HCT116 (cell line): ENCODE results near the gene SIGLECL1. TPM values are rescaled to one million over a fixed set of nuclear protein-coding genes. Genes with fewer than 3 reads are reported as not detected.

Experiments
- ATAC-seq: fragments of 200-7000 bp; cut with Tn5 transposase; 2 replicates; pipeline ENCODE4 v1.9.1; 2020; ENCODE audit warnings: mild to moderate bottlenecking, moderate library complexity
- BruUV-seq: library from RNA; stranded (reverse); fragments of 400-500 nt; replicated peaks from 2 replicates; lab custom pipeline; 2021; lab: Mats Ljungman, UMichigan
- CTCF ChIA-PET: fragments of 300-600 bp; sonication (Branson Sonifier 250); formaldehyde crosslinking; loops from one replicate; lab custom pipeline; 2021; ENCODE audit warnings: antibody characterized with exemption; lab: Charles Lee
- POLR2A ChIA-PET: fragments of 300-600, 350-600 bp; sonication (Branson Sonifier 250); formaldehyde crosslinking; loops from one replicate; lab custom pipeline; 2021; ENCODE audit warnings: antibody characterized with exemption; lab: Charles Lee
- RAD21 ChIA-PET, 2 experiments: fragments of 300-600 bp; sonication (Branson Sonifier 250); formaldehyde crosslinking; loops; one replicate each; lab custom pipeline; 2023; ENCODE audit warnings: low total read pairs in 2 of 2; ENCODE audit not compliant: uncharacterized antibody in 2 of 2, unreplicated experiment in 2 of 2, low non-redundant PET in 1 of 2; lab: Charles Lee
- DNase-seq: peaks from one replicate; pipeline ENCODE4 v3.0.0-alpha.2; 2010; ENCODE audit warnings: low read depth, low spot score
- H2AFZ ChIP-seq: fragments of 200-600 bp; shearing (Covaris generic), sonication (generic); 2 replicates; pipeline ENCODE4 v1.6.1; 2017; ENCODE audit warnings: low read depth, mixed run types, mixed read lengths, antibody characterized with exemption, low read length; ENCODE audit not compliant: poor library complexity, severe bottlenecking
- H3K27ac ChIP-seq: 2 replicates; pipeline ENCODE4 v1.5.1; 2012; ENCODE audit warnings: low read depth, low read length
- H3K27me3 ChIP-seq: fragments of 200-600 bp; sonication (generic); 2 replicates; pipeline ENCODE4 v1.6.1; 2016; ENCODE audit warnings: mixed run types, low read length, mixed read lengths; ENCODE audit not compliant: insufficient read depth
- H3K36me3 ChIP-seq, 2 experiments: fragments of 200-500 bp in 1 of 2; fragments of 200-600 bp in 1 of 2; sonication (Bioruptor generic) in 1 of 2; sonication (generic) in 1 of 2; 2 replicates each; pipeline versions ENCODE4 v1.5.1 to v1.6.1; 2014 to 2016; ENCODE audit warnings: low read length in 2 of 2, inconsistent platforms in 1 of 2, mixed read lengths in 1 of 2, mixed run types in 1 of 2; ENCODE audit not compliant: insufficient read depth in 2 of 2, control insufficient read depth in 1 of 2
- H3K4me1 ChIP-seq, 2 experiments: fragments of 200-600 bp in 1 of 2; sonication (generic) in 1 of 2; 2 replicates each; pipeline versions ENCODE4 v1.5.1 to v1.6.1; 2012 to 2017; ENCODE audit warnings: low read length in 2 of 2, inconsistent platforms in 1 of 2, mild to moderate bottlenecking in 1 of 2, mixed read lengths in 1 of 2, mixed run types in 1 of 2, moderate library complexity in 1 of 2; ENCODE audit not compliant: insufficient read depth in 2 of 2, control insufficient read depth in 1 of 2
- H3K4me2 ChIP-seq: fragments of 200-600 bp; sonication (generic); 2 replicates; pipeline ENCODE4 v1.6.1; 2017; ENCODE audit warnings: mixed run types, low read length, mixed read lengths
- H3K4me3 ChIP-seq, 2 experiments: fragments of 200-600 bp in 1 of 2; sonication (generic) in 1 of 2; replicated peaks in 1 of 2; 2 replicates each; pipeline ENCODE4 v1.5.1; 2011 to 2016; ENCODE audit warnings: low read length in 2 of 2, control low read depth in 1 of 2, low read depth in 1 of 2, mild to moderate bottlenecking in 1 of 2, mixed read lengths in 1 of 2, mixed run types in 1 of 2
- H3K79me2 ChIP-seq: fragments of 200-600 bp; sonication (generic); 2 replicates; pipeline ENCODE4 v1.6.1; 2017; ENCODE audit warnings: mild to moderate bottlenecking, mixed run types, low read length, moderate library complexity, mixed read lengths; ENCODE audit not compliant: insufficient read depth
- H3K9ac ChIP-seq: fragments of 200-600 bp; sonication (generic); 2 replicates; pipeline ENCODE4 v1.6.1; 2016; ENCODE audit warnings: low read length, mixed read lengths
- H3K9me2 ChIP-seq: fragments of 200-600 bp; sonication (generic), shearing (Covaris generic); 2 replicates; pipeline ENCODE4 v1.6.1; 2017; ENCODE audit warnings: mixed run types, mild to moderate bottlenecking, moderate library complexity; ENCODE audit not compliant: insufficient read depth
- H3K9me3 ChIP-seq, 2 experiments: fragments of 200-500 bp in 1 of 2; fragments of 200-600 bp in 1 of 2; sonication (Bioruptor generic) in 1 of 2; sonication (generic) in 1 of 2; 2 replicates each; pipeline ENCODE4 v1.6.1; 2014 to 2017; ENCODE audit warnings: low read length in 2 of 2, mixed read lengths in 2 of 2, inconsistent platforms in 1 of 2, low read depth in 1 of 2, mild to moderate bottlenecking in 1 of 2, mixed run types in 1 of 2, moderate library complexity in 1 of 2; ENCODE audit not compliant: control insufficient read depth in 1 of 2, insufficient read depth in 1 of 2
- H4K20me1 ChIP-seq: fragments of 200-600 bp; sonication (generic), shearing (Covaris generic); 2 replicates; pipeline ENCODE4 v1.6.1; 2017; ENCODE audit warnings: mixed run types, mild to moderate bottlenecking, moderate library complexity; ENCODE audit not compliant: insufficient read depth
- CBX3 ChIP-seq: IDR thresholded peaks from 2 replicates; pipeline ENCODE4 v1.6.1; 2012; ENCODE audit warnings: low read depth
- CTCF ChIP-seq, 3 experiments: fragments of 200-600 bp in 1 of 3; sonication (generic) in 1 of 3; IDR thresholded peaks in 2 of 3; conservative IDR thresholded peaks in 1 of 3; 2 replicates each; pipeline ENCODE4 v1.5.1; 2012 to 2017; ENCODE audit warnings: low read depth in 2 of 3, low read length in 2 of 3, antibody characterized with exemption in 1 of 3, borderline replicate concordance in 1 of 3, control low read depth in 1 of 3, mild to moderate bottlenecking in 1 of 3, mixed read lengths in 1 of 3, mixed run types in 1 of 3, moderate library complexity in 1 of 3; ENCODE audit not compliant: insufficient read depth in 1 of 3
- RAD21 ChIP-seq: IDR thresholded peaks from 2 replicates; pipeline ENCODE4 v1.6.1; 2012; ENCODE audit warnings: low read depth, mild to moderate bottlenecking
- intact Hi-C: fragments of 100-400 bp; cut with micrococcal nuclease; formaldehyde crosslinking; loops from 2 replicates; pipeline ENCODE4 v1.10.0; 2022
- total RNA-seq: library from RNA; stranded (reverse); gene quantifications from one replicate; pipeline ENCODE4 v1.2.1, GENCODE V29; 2021; ENCODE audit not compliant: unreplicated experiment
- TF ChIP-seq, protein P1 (sequence below): IDR thresholded peaks from 2 replicates; pipeline ENCODE4 v1.6.1; 2012

Gene SIGLECL1
- total RNA-seq, 1 experiment from 2014 or later, result not detected

- no peak overlapping the region for H3K4me2 ChIP-seq
- H3K27ac ChIP-seq, result no peak overlapping the region
- H3K9ac ChIP-seq, result no peak overlapping the region
- no TSS peak for BruUV-seq
- intact Hi-C loops, result no loop called here
- POLR2A ChIA-PET, result no interaction called here
- TF ChIP-seq RAD21 (peak; percentile 54), CBX3 (no peak), CTCF (IDR thresholded peaks at IDR 0.05 in 2 of 3, conservative IDR thresholded peaks at IDR 0.05 in 1 of 3; ENCODE audit: borderline replicate concordance in 1 of 3, insufficient read depth in 1 of 3, low read depth in 2 of 3, low read length in 2 of 3) (peak in 2 of 3 experiments; percentile 14 to 22; a peak in 2 of 6 replicates)
- H3K79me2 ChIP-seq, result no peaks in the 10 kb centered on the region
- H3K27me3 ChIP-seq, result no peaks in the 10 kb centered on the region
- no peaks in the 10 kb centered on the region for H3K4me1 ChIP-seq
- no peak overlapping the region for H2AFZ ChIP-seq
- RAD21 ChIA-PET, result no interaction called here
- H3K9me2 ChIP-seq, result no peaks in the 10 kb centered on the region
- H3K9me3 ChIP-seq, result no peaks in the 10 kb centered on the region
- DNase-seq, result no peak
- 0 out of 2 replicates have a peak, but pooled peaks have one; percentile 49 for ATAC-seq
- H4K20me1 ChIP-seq, result no peaks in the 10 kb centered on the region
- CTCF ChIA-PET, result interaction anchor here (1.3 kb wide), 1 partner anchor 360 kb away, joined by 4 read pairs; no protein-coding TSS in a partner anchor
- no peak overlapping the region for H3K4me3 ChIP-seq
- no peaks in the 10 kb centered on the region for H3K36me3 ChIP-seq
These were observed 45.6 kb downstream of the SIGLECL1 start for GRCh38 chr19:51296336-51297093.

DNA sequence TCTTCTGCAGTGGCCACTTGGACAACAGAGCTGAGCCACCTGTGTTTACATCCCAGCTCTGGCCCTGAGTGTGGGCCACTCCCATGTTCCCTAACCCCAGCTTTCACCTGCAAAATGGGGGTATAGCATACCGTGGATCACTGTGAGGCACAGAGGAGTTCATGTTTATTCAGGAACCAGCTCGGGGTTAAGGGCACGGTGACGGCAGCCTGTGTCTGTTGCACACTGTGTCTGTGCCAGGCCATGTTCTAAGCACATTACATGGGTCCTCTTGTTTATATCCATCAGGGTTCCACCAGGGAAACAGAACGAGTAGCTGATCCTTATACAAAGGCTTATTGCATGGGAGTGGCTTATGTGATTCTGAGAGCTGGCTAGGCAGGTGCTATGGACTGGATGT lies 46.5 kb downstream of the SIGLECL1 start:
- ChIA-PET RAD21 (no interaction called here), CTCF (no interaction called here), POLR2A (no interaction called here)
- BruUV-seq, result no TSS peak
- ATAC-seq (no peak), DNase-seq (no peak)
- Histone ChIP-seq H3K4me3 (no peak overlapping the region), H3K4me1 (no peaks in the 10 kb centered on the region), H3K27ac (no peak overlapping the region), H3K27me3 (no peaks in the 10 kb centered on the region), H2AFZ (no peak overlapping the region), H4K20me1 (no peaks in the 10 kb centered on the region), H3K9me2 (no peaks in the 10 kb centered on the region), H3K9me3 (no peaks in the 10 kb centered on the region), H3K79me2 (no peaks in the 10 kb centered on the region), H3K36me3 (no peaks in the 10 kb centered on the region), H3K4me2 (no peak overlapping the region), H3K9ac (no peak overlapping the region)
- intact Hi-C loops, result no loop called here
- TF ChIP-seq, protein P1, sequence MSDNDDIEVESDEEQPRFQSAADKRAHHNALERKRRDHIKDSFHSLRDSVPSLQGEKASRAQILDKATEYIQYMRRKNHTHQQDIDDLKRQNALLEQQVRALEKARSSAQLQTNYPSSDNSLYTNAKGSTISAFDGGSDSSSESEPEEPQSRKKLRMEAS, result no peak
